Tongue (tissue), 2 donors: ENCODE measurements around the gene KCNT1. TPM values are rescaled to one million over a fixed set of nuclear protein-coding genes. Genes with fewer than 3 reads are reported as not detected.

Experiments
- DNase-seq: peaks from one replicate; pipeline ENCODE4 v3.0.0-alpha.2; 2015
- total RNA-seq: library from RNA; depleted of rRNA; stranded (reverse); fragments of >200 nt; gene quantifications from one replicate; pipeline ENCODE4 v1.2.3, GENCODE V29; 2014

Gene KCNT1
- total RNA-seq, 1 donor from 2014 or later: 2.8 TPM

DNA sequence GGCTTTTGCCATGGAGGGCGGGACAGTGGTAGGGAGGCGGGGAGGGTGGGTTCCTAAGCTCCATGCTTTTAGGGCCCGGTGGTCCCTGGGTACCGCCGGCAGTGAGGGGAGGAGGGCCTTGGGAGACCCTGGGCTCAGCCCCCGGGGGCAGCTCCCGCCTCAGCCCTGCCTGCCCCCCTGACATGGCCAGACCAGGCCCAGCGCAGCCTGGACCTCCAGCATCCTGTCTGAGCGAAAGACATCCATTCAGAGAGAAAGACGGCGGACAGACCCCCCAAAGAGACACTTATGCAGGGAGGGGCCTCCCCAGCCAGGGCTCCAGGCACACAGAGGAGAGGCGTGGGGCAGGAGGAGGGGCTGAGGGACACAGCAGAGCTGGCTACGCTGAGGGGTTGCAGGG lies 45.3 kb downstream of the KCNT1 start:
- DNase-seq: no peak

DNA sequence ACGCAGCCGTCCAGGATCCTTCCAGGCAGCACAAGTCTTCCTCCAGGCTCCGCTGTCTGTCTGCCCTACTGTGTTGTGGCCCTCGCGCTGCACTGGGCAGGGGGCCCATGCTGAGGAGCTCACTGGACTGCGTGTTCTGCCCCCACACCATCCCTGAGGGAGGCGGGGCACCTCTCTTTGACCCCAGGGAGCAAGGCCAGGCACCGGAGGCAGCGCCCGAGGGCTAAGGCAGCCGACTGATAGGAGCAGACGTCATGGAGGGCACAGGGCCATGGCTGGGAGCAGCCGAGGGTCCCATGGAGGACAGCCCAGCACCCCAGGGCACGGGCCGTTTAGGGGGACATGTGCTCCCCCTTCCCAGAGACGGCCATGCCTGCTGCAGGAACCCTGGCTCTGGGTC lies 46.7 kb downstream of the KCNT1 start:
- DNase-seq: no peak

GRCh38 chr9:135749171-135750045 lies 47.4 kb downstream of the KCNT1 start:
- DNase-seq: no peak

- no peak for DNase-seq
Measured at GRCh38 chr9:135750786-135751185, 48.8 kb downstream of the KCNT1 start.

GRCh38 chr9:135751501-135751900 lies 49.5 kb downstream of the KCNT1 start:
- DNase-seq: no peak

GRCh38 chr9:135752281-135753204 lies 50.6 kb downstream of the KCNT1 start:
- no peak for DNase-seq

GRCh38 chr9:135753391-135754105 lies 51.6 kb downstream of the KCNT1 start:
- DNase-seq: no peak

GRCh38 chr9:135756576-135756975 lies 54.6 kb downstream of the KCNT1 start:
- no peak for DNase-seq

GRCh38 chr9:135757356-135757755 lies 55.4 kb downstream of the KCNT1 start:
- DNase-seq: peak; percentile 84

DNA sequence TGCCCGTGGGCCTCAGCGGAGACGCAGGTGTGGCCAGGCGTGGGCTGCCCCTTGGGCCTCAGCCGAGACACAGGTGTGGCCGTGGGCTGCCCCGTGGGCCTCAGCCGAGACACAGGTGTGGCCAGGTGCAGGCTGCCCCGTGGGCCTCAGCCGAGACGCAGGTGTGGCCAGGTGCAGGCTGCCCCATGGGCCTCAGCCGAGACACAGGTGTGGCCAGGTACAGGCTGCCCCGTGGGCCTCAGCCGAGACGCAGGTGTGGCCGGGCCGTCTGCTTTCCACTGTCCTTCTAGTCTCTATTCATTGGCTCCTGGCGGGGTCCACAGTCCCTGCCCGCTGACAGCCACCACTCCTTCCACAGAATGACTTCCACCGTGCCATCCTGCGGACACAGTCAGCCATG lies 56.1 kb downstream of the KCNT1 start:
- DNase-seq: no peak

- DNase-seq: no peak
Measured at GRCh38 chr9:135758870-135759269, 56.9 kb downstream of the KCNT1 start.

- no peak for DNase-seq
Measured at GRCh38 chr9:135759676-135760300, 57.8 kb downstream of the KCNT1 start.

DNA sequence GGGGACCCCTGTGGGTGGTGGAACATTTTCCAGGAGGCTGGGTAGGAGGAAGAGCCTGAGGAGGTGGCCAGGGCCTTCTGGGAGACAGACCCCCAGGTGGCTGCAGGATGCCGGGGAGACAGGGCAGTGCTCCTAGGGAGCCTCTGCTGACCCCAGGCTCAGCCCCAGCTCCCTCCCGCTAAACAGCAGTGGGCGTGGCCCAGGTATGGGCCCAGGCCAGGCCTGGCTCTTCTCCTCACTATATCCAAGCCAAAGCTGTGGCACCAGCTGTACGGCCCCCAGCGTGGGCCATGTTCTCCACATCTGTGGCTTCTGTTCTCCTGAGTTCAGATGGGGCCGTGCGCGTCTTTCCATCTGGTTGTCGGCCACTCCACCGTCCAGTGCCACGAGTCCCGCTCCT lies 58.5 kb downstream of the KCNT1 start:
- no peak for DNase-seq

GRCh38 chr9:135761150-135761844 lies 59.3 kb downstream of the KCNT1 start:
- DNase-seq: no peak

GRCh38 chr9:135761845-135762168 lies 59.8 kb downstream of the KCNT1 start:
- no peak for DNase-seq

DNA sequence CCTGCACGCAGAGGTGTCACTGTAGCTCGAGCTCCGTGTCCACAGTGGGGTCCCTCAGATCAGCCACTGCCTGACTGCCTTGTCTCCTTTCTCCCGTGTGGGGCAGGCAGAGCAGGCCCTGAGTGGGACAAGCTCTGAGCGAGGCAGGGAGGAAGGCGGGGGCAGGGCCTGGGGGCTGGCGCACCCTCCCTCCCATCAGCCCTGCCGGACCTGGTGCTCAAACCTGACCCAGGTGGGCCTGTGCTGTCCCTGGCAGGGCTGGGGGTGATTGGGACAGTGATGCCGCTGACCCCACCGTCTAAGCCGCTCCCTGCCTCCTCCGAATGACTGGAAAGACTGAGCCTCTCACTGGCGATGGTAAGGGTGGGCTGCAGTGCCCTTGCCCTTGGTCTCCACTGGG lies 60.9 kb downstream of the KCNT1 start:
- no peak for DNase-seq

GRCh38 chr9:135763716-135764446 lies 61.9 kb downstream of the KCNT1 start:
- DNase-seq: no peak

GRCh38 chr9:135764731-135765130 lies 62.7 kb downstream of the KCNT1 start:
- no peak for DNase-seq

DNA sequence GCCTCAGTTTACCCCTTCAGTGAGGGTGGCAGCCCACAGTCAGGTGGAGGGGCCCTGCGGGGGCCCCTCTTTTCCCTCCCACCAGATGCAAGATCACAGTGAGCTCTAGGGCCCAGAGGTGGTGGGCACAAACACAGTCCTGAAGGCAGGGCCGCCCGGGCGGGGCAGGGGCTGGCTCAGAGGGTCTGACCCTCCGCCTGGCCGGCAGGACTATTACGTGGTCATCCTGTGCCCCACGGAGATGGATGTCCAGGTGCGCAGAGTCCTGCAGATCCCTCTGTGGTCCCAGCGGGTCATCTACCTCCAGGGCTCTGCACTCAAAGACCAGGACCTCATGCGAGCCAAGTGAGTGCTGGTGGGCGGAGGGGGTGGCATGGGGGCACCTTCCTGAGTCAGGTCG lies 63.4 kb downstream of the KCNT1 start:
- no peak for DNase-seq

GRCh38 chr9:135766251-135766650 lies 64.3 kb downstream of the KCNT1 start:
- no peak for DNase-seq

DNA sequence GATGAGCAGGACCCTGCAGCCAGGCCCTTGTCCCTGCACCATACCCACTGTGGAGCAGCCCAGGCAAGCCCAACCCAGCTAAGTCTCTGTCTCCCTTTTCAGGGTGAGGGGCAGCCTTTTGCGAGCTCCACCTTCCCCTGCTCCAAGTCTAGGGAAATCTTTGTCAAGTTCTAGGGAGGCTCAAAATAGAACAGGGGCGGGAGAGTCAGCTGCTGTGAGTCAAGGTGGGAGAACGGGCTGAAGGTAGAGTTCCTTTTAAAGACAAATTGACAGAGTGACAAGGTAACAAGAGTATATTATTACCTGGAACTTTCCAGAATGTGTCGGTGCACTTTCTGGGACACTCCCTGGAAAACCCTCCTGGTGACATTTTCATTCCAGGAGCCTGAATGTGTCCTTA lies 64.7 kb downstream of the KCNT1 start:
- no peak for DNase-seq
